ENCODE measurements around the gene PDE6A.
A peak's percentile ranks its signal among the peaks of the same experiment; 100 is the strongest.

PDE6A gene

DNA sequence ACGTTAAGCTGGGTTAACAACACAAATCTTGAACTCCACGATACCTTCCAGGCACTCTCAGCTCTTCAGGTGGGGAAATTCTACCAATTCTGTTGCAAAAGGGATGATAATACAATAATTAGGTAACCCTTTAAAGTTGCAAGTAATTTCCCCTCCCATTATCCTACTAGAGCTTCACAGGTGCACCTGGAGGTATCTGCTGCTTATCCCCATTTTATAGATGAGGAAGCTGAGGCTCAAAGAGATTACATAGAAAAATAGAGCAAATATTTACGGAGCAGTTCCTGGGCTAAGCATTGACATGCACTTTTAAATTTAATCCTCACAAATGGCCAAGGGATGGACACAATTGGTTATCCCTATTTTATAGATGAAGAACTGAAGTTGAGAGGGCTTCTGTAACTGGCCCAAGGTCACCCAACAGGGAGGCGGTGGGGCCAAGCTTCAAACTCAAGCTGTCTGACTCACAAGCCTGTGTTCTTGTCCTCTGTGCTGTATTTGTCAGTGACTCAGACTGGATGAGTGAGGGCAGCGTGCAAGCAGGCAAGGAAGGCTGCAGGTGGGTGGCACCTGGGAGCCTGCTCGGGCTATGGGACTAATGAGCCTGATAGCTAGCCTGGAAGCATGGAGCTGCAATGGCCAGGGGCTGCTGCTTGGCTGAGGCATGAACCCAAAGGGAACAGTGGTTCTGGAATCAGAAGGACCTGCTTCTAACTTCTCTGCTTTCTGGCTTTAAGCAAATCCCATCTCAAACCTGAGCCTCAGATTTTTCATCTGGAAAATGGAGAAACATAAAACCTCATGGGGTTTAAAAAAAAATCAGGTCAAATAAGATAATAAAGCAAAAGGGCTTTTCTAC, 105.5 kb downstream of the PDE6A start:
- DNase-seq (ENCODE audit: low read depth, low spot score), result peak; percentile 67

DNA sequence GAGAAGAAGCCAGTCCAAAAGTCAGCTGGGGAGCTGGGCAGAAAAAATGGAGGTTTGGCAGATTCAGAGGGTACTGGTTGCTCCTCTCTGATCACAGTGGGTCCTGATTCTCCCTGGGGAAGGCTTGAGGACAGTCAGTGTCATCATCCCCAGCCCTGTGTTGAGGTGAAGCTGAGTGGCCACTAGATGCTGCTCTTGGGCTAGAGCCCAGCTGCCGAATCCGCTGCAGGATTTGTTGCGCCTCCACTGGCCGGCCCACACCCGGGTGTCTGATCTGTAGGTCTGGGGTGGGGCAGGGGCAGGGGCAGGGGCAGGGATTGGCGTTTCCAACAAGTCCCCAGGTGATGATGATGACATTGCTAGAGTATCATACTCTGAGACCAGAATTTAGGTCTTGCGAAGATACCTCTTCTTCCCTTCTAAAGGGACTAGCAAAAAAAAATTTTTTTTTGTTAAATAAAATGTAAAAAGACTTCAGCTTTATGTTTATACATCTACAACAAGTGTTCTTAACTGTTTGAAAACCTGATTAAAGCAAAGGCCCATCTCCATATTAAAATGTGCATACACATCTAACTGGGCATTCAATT, 106.8 kb downstream of the PDE6A start:
- peak; percentile 88 for DNase-seq (ENCODE audit: low read depth, low spot score)

DNA sequence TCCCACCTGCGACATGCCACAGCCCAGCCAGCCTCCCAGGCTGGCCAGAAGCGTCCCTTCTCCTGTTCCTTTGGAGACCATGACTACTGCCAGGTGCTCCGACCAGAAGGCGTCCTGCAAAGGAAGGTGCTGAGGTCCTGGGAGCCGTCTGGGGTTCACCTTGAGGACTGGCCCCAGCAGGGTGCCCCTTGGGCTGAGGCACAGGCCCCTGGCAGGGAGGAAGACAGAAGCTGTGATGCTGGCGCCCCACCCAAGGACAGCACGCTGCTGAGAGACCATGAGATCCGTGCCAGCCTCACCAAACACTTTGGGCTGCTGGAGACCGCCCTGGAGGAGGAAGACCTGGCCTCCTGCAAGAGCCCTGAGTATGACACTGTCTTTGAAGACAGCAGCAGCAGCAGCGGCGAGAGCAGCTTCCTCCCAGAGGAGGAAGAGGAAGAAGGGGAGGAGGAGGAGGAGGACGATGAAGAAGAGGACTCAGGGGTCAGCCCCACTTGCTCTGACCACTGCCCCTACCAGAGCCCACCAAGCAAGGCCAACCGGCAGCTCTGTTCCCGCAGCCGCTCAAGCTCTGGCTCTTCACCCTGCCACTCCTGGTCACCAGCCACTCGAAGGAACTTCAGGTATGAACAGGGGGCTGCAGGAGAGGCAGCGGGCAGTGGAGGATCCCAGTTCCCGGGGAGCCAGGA, 108.0 kb downstream of the PDE6A start:
- no peak for DNase-seq (ENCODE audit: low read depth, low spot score)

DNA sequence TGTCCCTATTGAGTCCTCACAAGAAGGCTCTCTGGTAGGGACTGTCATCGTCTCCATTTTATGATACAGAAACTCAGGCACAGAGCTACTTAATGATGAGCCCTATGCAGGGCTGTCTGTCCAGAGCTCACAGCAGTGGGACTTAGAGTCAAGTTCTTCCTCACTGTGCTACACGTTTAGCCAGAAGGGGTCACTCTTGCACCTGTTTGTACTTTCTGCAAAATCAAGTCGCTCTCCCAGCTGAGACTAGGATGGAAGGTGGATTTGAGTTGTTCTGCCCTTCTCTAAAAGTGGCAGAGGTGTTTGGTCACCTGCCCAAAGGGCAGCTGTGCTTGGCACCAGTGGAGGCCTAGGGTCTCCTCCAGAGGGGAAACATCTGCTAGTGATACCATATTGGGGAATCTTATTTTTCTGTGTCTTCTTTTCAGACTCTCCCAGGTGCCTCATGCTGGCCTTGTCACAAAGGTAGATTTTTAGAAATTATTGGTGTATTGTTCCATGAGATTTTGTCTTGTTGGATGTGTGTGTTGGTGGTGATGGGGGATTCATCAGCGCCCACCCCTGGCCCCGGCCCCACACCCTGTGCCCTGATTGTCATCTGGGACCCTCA, 110.2 kb downstream of the PDE6A start:
- DNase-seq (ENCODE audit: low read depth, low spot score), result peak; percentile 91

DNA sequence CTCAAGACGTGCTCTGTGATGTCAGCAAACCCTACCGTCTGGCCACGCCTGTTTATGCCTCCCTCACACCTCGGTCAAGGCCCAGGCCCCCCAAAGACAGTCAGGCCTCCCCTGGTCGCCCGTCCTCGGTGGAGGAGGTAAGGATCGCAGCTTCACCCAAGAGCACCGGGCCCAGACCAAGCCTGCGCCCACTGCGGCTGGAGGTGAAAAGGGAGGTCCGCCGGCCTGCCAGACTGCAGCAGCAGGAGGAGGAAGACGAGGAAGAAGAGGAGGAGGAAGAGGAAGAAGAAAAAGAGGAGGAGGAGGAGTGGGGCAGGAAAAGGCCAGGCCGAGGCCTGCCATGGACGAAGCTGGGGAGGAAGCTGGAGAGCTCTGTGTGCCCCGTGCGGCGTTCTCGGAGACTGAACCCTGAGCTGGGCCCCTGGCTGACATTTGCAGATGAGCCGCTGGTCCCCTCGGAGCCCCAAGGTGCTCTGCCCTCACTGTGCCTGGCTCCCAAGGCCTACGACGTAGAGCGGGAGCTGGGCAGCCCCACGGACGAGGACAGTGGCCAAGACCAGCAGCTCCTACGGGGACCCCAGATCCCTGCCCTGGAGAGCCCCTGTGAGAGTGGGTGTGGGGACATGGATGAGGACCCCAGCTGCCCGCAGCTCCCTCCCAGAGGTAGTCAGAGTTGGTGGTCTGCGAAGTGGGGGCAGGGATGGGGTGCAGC, 111.3 kb downstream of the PDE6A start:
- no peak for DNase-seq (ENCODE audit: low read depth, low spot score)

DNA sequence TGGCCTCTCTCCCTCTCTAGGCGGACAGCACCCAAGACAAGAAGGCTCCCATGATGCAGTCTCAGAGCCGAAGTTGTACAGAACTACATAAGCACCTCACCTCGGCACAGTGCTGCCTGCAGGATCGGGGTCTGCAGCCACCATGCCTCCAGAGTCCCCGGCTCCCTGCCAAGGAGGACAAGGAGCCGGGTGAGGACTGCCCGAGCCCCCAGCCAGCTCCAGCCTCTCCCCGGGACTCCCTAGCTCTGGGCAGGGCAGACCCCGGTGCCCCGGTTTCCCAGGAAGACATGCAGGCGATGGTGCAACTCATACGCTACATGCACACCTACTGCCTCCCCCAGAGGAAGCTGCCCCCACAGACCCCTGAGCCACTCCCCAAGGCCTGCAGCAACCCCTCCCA, 112.0 kb downstream of the PDE6A start:
- DNase-seq (ENCODE audit: low read depth, low spot score), result no peak

DNA sequence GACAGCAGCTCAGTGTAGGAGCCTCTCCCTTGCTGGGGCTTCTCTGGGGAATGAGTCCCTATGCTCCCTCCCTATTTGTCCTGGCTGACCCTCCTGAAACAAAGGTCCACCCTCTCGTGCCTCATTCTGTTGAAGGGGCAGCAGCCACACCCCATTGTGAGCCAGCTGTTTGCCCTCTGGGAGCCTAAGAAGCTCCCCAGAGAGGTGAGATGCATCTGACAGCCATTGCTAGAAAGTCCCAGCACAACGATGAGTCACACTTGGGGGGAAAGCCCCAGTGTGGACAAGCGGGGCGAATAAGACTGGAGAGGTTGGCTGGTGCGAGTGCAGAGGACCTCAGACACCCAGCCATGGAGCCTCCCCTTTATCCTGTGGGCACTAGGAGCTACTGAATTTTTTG, 113.1 kb downstream of the PDE6A start:
- peak; percentile 55 for DNase-seq (ENCODE audit: low read depth, low spot score)

DNA sequence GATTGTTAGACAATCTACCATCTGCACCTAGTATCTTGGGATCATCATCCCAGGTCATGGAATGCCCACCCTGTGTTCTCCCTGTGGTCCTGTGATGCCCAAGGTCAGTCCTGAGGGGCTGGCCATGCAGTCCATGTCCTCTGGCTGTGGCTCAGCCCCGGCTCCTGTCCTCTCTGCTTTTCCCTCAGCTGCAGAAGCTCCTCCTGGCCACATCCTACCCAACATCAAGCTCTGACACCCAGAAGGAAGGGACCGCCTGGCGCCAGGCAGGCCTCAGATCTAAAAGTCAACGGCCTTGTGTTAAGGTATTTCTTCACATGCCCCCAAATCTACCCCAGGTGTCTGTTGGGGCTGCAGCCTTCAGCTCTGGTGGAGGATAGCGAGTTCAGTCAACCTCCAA, 114.0 kb downstream of the PDE6A start:
- no peak for DNase-seq (ENCODE audit: low read depth, low spot score)

DNA sequence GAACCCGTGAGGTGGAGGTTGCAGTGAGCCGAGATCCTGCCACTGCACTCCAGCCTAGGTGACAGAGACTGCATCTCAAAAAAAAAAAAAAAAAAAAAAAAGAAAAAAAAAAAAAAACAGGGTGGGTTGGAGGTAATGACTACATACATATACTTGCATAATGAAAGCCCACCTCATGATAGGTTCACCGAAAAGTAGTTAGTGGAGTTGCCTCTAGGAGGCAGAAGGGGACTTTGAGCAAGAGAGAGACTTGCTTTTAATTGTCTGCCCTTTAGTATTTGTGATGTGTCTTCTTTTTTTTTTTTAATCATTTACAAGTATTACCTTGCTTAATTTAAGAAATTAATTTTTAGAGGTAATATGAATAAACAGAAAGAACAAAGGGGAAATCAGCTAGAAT, 114.6 kb downstream of the PDE6A start:
- no peak for DNase-seq (ENCODE audit: low read depth, low spot score)

DNA sequence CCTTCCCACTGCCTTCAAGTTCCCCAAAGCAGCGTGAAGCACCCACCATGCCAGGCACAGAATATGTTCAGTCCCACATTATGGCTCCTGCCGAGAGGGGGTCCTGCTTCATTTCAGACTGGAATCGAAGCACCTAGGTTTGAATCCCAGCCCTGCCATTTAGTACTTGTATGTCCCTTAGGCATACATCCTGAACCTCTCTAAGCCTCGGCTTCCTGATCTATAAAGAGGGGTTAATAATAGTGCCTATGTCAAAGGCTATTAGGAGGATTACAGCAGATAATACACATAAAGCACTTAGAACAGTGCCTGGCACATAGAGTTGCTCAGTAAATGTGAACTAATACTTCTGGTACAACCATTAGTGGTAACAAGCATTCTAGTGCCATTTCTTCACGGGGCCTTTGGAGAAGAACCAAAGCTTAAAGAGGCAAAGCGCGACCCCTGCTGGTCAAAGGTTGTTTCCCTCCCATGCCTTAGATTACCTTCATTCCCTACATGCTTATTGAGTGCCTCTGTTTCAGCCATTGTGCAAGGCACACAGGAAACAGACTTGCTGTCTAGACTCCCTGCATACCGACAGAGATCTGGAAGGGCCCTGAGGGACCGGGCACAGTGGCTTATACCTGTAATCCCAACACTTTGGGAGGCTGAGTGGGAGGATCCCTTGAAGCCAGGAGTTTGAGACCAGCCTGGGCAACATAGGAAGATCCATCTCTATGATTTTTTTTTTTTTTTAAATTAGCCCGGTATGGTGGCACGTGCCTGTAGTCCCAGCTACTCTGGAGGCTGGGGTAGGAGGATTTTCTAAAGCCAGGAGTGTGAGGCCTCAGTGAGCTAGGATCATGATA, 116.2 kb downstream of the PDE6A start:
- peak; percentile 94 for DNase-seq (ENCODE audit: low read depth, low spot score)

DNA sequence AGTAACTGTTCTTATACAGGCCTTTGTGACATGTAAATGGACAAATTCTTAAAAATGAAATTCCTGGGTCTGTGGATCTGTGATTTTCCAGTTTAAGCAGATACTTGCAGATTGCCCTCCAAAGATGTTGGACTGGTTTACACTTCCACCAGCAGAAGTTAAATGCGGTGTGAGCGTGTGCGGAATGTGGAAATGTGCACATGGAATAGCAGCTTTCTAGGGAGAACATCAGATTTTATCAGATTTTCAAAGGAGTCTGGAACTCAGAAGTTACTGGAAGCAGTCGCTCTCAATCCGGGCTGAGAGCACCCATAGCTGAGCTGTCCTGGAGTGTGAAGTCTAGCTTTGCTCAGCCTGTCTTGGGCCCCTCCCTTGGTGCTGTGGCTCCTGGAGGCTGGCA, 117.0 kb downstream of the PDE6A start:
- DNase-seq (ENCODE audit: low read depth, low spot score), result no peak

DNA sequence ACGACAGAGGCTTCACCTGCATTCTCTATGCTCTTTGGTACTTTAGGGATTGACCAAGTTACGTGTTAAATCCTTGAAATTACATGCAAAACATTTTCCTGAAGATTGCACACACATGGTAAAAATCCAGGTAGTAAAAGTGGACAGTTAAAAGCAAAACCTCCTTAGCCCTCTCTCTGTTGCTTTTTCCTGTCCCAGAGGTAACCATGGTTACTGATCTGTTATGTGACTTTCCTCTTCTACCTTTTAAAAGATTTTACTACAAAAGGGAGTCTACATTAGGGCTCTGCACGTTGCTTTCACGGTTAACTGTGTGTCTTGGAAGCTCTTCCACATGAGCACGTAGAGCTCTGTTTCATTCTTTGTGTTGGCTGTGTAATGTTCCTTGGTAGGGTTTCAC, 117.5 kb downstream of the PDE6A start:
- DNase-seq (ENCODE audit: low read depth, low spot score), result no peak

DNA sequence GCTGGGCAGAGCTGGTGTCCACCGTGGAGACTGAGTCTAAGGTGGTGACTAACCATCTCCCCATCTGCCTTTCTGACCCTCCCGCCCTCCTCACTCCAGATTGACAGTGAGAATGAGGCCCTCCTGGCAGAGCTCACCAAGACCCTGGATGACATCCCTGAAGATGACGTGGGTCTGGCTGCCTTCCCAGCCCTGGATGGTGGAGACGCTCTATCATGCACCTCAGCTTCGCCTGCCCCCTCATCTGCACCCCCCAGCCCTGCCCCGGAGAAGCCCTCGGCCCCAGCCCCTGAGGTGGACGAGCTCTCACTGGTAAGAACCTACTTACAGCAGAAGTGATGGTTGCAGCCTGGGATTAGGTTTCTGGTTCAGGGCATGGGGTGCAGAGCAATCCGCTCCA, 118.0 kb downstream of the PDE6A start:
- DNase-seq (ENCODE audit: low read depth, low spot score), result no peak

DNA sequence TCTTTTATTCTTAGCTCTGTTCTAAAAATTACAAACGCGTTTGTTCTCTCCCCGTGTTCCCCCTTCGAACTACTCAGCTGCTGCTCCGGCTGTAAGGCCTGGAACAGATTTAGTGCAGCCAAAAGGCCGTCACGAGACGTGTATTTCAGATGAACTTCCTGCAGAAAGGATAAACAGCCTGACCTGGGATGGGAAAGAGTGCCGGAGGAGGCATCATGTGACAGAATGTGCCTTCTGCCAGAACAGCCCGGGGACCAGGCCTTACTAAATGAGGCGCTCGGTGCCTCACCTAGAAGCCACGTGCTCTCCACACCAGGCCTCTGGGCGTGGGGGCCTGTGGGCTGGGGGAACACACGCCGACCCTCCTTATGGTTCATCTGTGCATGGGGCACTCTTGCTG, 119.7 kb downstream of the PDE6A start:
- no peak for DNase-seq (ENCODE audit: low read depth, low spot score)

DNA sequence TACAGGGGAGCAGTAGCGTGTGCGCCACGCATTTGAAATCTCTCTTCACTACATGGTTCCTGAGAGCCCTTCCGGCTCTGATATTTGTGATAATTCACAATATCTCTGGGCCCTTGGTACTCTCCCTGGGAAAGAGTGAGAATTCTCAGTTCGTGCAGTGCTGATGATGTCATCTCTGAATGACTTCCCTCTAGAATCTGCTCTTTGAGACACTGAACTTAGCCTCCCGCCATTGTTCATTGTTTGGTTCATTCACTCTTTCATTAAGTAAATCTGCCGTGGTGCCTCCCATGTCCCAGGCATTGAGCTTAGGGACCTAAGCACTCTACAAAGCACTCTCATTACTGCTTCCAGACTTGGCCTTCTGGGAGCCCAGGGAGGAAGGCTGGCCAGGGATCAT, 120.5 kb downstream of the PDE6A start:
- DNase-seq (ENCODE audit: low read depth, low spot score), result no peak

DNA sequence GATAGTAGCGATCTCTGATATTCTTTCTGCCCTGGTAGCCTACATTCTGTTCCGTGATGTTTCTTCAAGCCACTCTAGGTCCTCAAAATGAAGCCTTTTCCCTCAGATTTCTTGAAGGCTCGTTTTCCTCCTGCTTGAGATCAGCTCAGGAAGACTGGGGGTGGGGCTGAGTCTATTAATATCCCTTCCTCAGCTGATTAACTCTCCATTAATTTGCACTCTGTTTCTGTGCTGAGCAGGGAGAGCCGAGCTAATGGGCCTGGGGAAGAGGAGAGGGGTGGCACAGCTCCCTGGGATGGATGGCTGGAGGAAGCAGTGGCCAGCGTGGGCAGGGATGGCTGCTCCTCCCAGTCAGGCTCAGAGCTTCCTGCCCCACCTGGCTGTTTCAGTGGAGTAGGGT, 121.2 kb downstream of the PDE6A start:
- DNase-seq (ENCODE audit: low read depth, low spot score), result no peak

DNA sequence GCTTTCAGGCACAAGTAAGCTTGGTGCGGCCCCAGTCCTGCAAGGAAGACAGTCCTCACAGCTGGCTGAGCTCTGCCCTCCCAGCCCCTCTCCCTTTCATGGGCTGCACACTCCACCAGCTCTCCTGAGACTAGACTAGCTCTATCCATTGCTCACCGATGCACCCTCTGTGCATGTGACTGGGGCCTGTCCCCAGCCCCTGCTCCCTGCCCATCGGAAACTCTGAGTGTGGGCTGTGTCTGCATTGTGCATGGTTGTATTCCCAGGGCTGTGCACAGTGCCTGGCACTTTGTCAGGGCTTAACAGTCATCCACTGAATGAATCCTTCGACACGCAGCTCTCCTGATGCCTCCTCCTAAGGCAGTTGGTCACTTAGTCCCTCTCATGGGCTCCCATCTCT, 122.3 kb downstream of the PDE6A start:
- no peak for DNase-seq (ENCODE audit: low read depth, low spot score)

DNA sequence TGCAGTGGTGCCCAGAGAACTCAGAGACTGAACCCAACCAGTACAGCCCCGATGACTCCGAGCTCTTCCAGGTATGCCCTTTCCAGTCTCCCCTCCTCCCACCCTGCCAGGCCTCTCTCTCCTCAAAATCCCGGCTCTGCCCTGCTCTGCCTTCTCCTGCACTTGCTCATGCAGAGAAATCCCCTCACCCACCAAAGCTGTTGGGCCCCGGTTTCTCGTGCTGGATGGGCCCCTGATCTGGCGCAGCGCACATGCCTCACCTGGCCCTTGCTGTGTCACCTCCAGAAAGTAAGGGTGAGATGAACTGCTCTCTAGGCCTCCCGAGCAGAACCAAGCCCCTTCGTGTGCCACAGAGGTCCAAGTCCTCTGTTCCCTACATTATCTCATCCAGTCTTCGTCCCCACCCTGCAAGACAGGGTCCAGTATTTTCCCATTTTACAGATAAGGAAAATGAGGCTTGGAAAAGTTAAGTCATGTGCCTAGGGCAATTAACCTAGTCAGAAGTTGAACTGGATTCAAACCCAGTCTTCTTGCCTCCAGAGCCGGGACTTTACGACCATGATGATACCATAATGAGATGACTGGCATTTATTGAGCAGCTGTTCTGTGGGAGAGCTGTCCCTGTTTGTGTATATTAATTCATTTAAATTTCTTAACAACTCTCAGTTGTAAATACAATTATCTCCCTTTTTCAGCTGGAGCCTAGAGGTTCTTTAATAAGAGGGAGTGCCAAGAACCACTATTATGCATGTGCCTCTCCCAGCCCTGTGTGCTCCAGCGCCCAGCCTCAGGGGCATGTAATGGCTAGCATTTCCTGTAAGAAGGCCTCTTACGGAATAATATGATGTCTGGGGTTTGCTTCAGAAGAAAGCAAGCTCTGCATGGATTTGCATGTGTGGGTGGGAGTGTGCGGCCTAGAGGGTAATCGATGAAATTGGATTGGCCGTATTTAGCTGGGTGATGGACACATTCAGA, 123.8 kb downstream of the PDE6A start:
- no peak for DNase-seq (ENCODE audit: low read depth, low spot score)

DNA sequence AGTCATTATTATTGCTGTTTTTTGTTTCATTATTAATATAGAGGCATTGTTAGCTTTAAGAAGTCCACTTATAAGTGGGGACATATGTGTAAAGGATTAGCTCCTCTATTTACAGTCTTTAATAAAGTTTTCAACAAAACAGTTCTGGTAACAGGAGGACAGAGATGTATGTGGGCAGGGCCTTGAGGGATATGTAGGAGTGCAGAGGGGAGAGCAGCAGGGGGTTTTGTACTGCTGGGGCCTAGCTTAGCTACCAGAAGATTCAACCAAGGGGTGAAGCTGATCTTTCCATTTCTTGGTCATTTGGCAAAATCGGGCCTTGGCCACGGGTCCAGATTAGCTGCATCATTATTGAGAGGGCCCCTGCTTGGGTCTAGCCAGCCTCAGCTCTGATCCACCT, 124.6 kb downstream of the PDE6A start:
- DNase-seq (ENCODE audit: low read depth, low spot score), result no peak

DNA sequence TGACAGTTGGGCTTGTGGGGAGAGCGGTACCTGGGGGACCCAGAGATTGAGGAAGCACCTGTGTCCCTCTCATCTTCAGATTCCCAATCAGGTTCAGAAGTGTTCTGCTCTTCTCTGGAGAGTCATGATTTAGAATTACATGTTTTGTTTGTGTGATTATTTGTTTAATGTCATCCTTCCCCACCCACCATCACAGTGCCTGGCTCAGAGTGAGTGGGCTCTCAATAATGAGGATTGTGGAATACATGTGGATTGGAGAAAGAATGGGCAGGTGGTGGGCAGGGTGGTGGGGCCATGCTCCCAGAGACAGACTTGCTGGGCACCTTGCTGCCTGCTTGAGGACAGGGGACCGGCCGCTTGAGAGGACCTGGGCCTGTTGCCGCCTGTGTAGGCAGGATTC, 126.5 kb downstream of the PDE6A start:
- DNase-seq (ENCODE audit: low read depth, low spot score), result no peak

All from astrocyte of the hippocampus (primary cell).